Endothelial cell of umbilical vein (primary cell): ENCODE data around the gene KCTD2. TPM values are rescaled to one million over a fixed set of nuclear protein-coding genes. Genes with fewer than 3 reads are reported as not detected.

Experiments used
- BruUV-seq: library from RNA; stranded (reverse); fragments of 400-500 nt; replicated peaks from 2 replicates; lab custom pipeline; 2021; lab: Mats Ljungman, UMichigan
- CTCF ChIA-PET: fragments of 300-600, 350-600 bp; sonication (Branson Sonifier 250); formaldehyde crosslinking; loops from one replicate; lab custom pipeline; 2021; ENCODE audit warnings: antibody characterized with exemption, inconsistent platforms; lab: Charles Lee
- POLR2A ChIA-PET: fragments of 300-600, 350-600 bp; sonication (Branson Sonifier 250); formaldehyde crosslinking; loops from one replicate; lab custom pipeline; 2021; ENCODE audit warnings: antibody characterized with exemption, inconsistent platforms; lab: Charles Lee
- DNase-seq: peaks from one replicate; pipeline ENCODE4 v3.0.0-alpha.2; 2011; ENCODE audit warnings: low read depth, low spot score
- FAIRE-seq: peaks from 2 replicates; lab custom pipeline; 2011; peaks lifted over from hg19 to GRCh38; lab: Jason Lieb, UNC
- H2AFZ ChIP-seq: 2 replicates; pipeline ENCODE4 v1.6.0; 2012; ENCODE audit warnings: low read depth, low read length, control low read depth, inconsistent platforms
- H3K27ac ChIP-seq: 2 replicates; pipeline ENCODE4 v1.5.1; 2011; ENCODE audit warnings: low read depth, mild to moderate bottlenecking, control low read depth, low read length, moderate library complexity; ENCODE audit not compliant: insufficient read depth
- H3K27me3 ChIP-seq, 2 experiments: 2 replicates each; pipeline versions ENCODE4 v1.6.0 to v1.6.1; 2011; ENCODE audit warnings: low read length in 2 of 2, mixed read lengths in 1 of 2; ENCODE audit not compliant: control insufficient read depth in 2 of 2, insufficient read depth in 2 of 2
- H3K36me3 ChIP-seq, 2 experiments: 2 replicates in 1 of 2; 3 replicates in 1 of 2; pipeline ENCODE4 v1.5.1; 2011; ENCODE audit warnings: low read length in 2 of 2, mild to moderate bottlenecking in 1 of 2, moderate library complexity in 1 of 2; ENCODE audit not compliant: control insufficient read depth in 2 of 2, insufficient read depth in 2 of 2; ENCODE audit errors: extremely low read depth in 1 of 2
- H3K4me1 ChIP-seq: 3 replicates; pipeline ENCODE4 v1.5.1; 2011; ENCODE audit warnings: mild to moderate bottlenecking, low read length; ENCODE audit not compliant: control insufficient read depth, insufficient read depth; ENCODE audit errors: extremely low read depth
- H3K4me2 ChIP-seq: 2 replicates; pipeline ENCODE4 v1.6.1; 2011; ENCODE audit warnings: low read length, control low read depth, mixed read lengths; ENCODE audit not compliant: insufficient read depth
- H3K4me3 ChIP-seq, 3 experiments: fragments of 200-600 bp in 1 of 3; sonication (generic), shearing (Covaris generic) in 1 of 3; replicated peaks in 1 of 3; 2 replicates each; pipeline ENCODE4 v1.5.1; 2011 to 2016; ENCODE audit warnings: control low read depth in 3 of 3, low read length in 3 of 3, mild to moderate bottlenecking in 2 of 3, inconsistent platforms in 1 of 3, low read depth in 1 of 3, moderate library complexity in 1 of 3; ENCODE audit not compliant: insufficient read depth in 1 of 3
- H3K79me2 ChIP-seq: 2 replicates; pipeline ENCODE4 v1.6.0; 2012; ENCODE audit warnings: low read length, inconsistent platforms; ENCODE audit not compliant: control insufficient read depth, insufficient read depth
- H3K9ac ChIP-seq: replicated peaks from 2 replicates; pipeline ENCODE3; 2011; ENCODE audit warnings: low read length, control low read depth; ENCODE audit not compliant: insufficient read depth; ENCODE audit errors: extremely low read depth
- H3K9me1 ChIP-seq: replicated peaks from 3 replicates; pipeline ENCODE4 v1.6.0; 2011; ENCODE audit warnings: mild to moderate bottlenecking, low read length; ENCODE audit not compliant: control insufficient read depth, insufficient read depth; ENCODE audit errors: extremely low read depth
- H3K9me3 ChIP-seq: replicated peaks from 2 replicates; pipeline ENCODE4 v1.5.1; 2012; ENCODE audit warnings: low read length, inconsistent platforms; ENCODE audit not compliant: control insufficient read depth, insufficient read depth
- H4K20me1 ChIP-seq: replicated peaks from 2 replicates; pipeline ENCODE3; 2011; ENCODE audit warnings: mild to moderate bottlenecking, low read length; ENCODE audit not compliant: control insufficient read depth, insufficient read depth; ENCODE audit errors: extremely low read depth
- EZH2 ChIP-seq: IDR thresholded peaks from 2 replicates; pipeline ENCODE4 v1.6.1; 2012; ENCODE audit warnings: borderline replicate concordance, low read depth, mild to moderate bottlenecking, moderate library complexity, low read length, inconsistent platforms; ENCODE audit not compliant: severe bottlenecking
- FOS ChIP-seq: IDR thresholded peaks from 2 replicates; pipeline ENCODE4 v1.6.1; 2011; ENCODE audit warnings: mild to moderate bottlenecking, low read length, moderate library complexity, borderline replicate concordance; ENCODE audit not compliant: insufficient read depth
- GATA2 ChIP-seq: IDR thresholded peaks from 2 replicates; pipeline ENCODE4 v1.7.0; 2011; ENCODE audit warnings: low read depth, mild to moderate bottlenecking, moderate library complexity, mixed read lengths, low read length; ENCODE audit not compliant: insufficient read length, insufficient read depth
- JUN ChIP-seq: IDR thresholded peaks from 2 replicates; pipeline ENCODE4 v1.6.1; 2011; ENCODE audit warnings: borderline replicate concordance, low read depth; ENCODE audit not compliant: insufficient read length, insufficient read depth
- MYC ChIP-seq: IDR thresholded peaks from one replicate; pipeline ENCODE4 v1.6.1; 2011; ENCODE audit warnings: mild to moderate bottlenecking, low read depth, low read length
- POLR2A ChIP-seq: IDR thresholded peaks from 2 replicates; pipeline ENCODE4 v1.6.1; 2012; ENCODE audit warnings: low read depth, mild to moderate bottlenecking, control low read depth, low read length
- POLR2AphosphoS5 ChIP-seq: IDR thresholded peaks from 2 replicates; pipeline ENCODE4 v1.6.1; 2012; ENCODE audit warnings: low read depth, mild to moderate bottlenecking, control low read depth, low read length, moderate library complexity; ENCODE audit not compliant: insufficient read depth
- dilution Hi-C: fragments of 300-500 bp; cut with MboI; formaldehyde crosslinking; loops from one replicate; pipeline ENCODE4 v1.15.0; 2019; ENCODE audit warnings: low sequenced_read_pairs; ENCODE audit not compliant: extremely low pct_ligation_motif_present
- intact Hi-C: fragments of 100-400 bp; cut with micrococcal nuclease; formaldehyde crosslinking; loops from one replicate; pipeline ENCODE4 v1.10.0; 2022
- polyA plus RNA-seq, 4 experiments: library from polyadenylated mRNA; depleted of rRNA in 3 of 4; stranded (reverse) in 3 of 4; unstranded in 1 of 4; fragments of >200 nt; gene quantifications; 2 replicates each; pipeline versions ENCODE4 v1.2.1 to v1.2.3, GENCODE V29; 2011 to 2012; ENCODE audit warnings: missing spikeins in 1 of 4
- total RNA-seq: library from RNA; stranded (reverse); gene quantifications from 2 replicates; pipeline ENCODE4 v1.2.3, GENCODE V29; 2021
- TF ChIP-seq, protein P1 (sequence below): IDR thresholded peaks from 2 replicates; pipeline ENCODE4 v1.6.1; 2011; ENCODE audit not compliant: insufficient read depth, insufficient read length
- TF ChIP-seq, protein P2 (sequence below), 2 donors: IDR thresholded peaks; 1 replicate in 1 of 2; 2 replicates in 1 of 2; pipeline ENCODE4 v1.5.1; 2011; ENCODE audit warnings: low read length in 2 of 2, mild to moderate bottlenecking in 2 of 2, moderate library complexity in 2 of 2, control low read depth in 1 of 2, inconsistent platforms in 1 of 2, low read depth in 1 of 2; ENCODE audit not compliant: insufficient read depth in 1 of 2; ENCODE audit errors: extremely low read depth in 1 of 2

KCTD2 gene
- total and polyA plus RNA-seq, 2 donors (not counting 3 experiments of a cell fraction or from before 2014, with no cell fraction given): 23.2 to 24.8 TPM

DNA sequence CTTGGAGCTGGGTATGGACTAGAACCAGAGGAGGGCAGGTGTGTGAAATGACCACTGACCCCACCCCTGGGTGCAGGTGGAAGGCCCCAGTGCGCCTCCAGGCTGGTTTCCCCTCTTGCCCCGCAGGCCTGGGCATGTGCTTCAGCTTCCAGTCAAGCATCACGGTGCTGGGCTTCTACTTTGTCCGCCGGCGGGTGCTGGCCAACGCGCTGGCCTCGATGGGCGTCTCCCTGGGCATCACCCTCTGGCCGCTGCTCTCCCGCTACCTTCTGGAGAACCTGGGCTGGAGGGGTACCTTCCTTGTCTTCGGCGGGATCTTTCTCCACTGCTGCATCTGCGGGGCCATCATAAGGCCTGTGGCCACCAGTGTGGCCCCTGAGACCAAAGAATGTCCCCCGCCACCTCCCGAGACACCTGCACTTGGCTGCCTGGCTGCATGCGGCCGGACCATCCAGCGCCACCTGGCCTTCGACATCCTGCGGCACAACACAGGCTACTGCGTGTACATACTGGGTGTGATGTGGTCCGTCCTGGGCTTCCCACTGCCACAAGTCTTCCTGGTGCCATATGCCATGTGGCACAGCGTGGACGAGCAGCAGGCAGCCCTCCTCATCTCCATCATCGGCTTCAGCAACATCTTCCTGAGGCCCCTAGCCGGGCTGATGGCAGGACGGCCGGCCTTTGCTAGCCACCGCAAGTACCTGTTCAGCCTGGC lies 53.0 kb downstream of the KCTD2 start:
- Histone ChIP-seq H3K4me1 (peaks cover 5% of the 10 kb centered on the region), H2AFZ (no peak overlapping the region), H3K79me2 (no peaks in the 10 kb centered on the region), H3K9me3 (no peaks in the 10 kb centered on the region), H3K27me3 (no peaks in the 10 kb centered on the region), H3K4me2 (no peak overlapping the region), H3K27ac (no peak overlapping the region), H3K9ac (no peak overlapping the region), H3K4me3 (no peak overlapping the region), H3K36me3 (peaks cover 0 to 16% of the 10 kb centered on the region in 2 experiments), H4K20me1 (no peaks in the 10 kb centered on the region), H3K9me1 (no peaks in the 10 kb centered on the region)
- CTCF ChIA-PET: interaction anchor here (1.3 kb wide), 1 partner anchor 40 kb away, joined by 3 read pairs; no protein-coding TSS in a partner anchor
- POLR2A ChIA-PET: no interaction called here
- TF ChIP-seq JUN (no peak), GATA2 (no peak), EZH2 (no peak), POLR2A (no peak), POLR2AphosphoS5 (no peak), FOS (no peak), MYC (no peak)
- TF ChIP-seq, protein P1, sequence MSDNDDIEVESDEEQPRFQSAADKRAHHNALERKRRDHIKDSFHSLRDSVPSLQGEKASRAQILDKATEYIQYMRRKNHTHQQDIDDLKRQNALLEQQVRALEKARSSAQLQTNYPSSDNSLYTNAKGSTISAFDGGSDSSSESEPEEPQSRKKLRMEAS: no peak
- TF ChIP-seq, protein P2, sequence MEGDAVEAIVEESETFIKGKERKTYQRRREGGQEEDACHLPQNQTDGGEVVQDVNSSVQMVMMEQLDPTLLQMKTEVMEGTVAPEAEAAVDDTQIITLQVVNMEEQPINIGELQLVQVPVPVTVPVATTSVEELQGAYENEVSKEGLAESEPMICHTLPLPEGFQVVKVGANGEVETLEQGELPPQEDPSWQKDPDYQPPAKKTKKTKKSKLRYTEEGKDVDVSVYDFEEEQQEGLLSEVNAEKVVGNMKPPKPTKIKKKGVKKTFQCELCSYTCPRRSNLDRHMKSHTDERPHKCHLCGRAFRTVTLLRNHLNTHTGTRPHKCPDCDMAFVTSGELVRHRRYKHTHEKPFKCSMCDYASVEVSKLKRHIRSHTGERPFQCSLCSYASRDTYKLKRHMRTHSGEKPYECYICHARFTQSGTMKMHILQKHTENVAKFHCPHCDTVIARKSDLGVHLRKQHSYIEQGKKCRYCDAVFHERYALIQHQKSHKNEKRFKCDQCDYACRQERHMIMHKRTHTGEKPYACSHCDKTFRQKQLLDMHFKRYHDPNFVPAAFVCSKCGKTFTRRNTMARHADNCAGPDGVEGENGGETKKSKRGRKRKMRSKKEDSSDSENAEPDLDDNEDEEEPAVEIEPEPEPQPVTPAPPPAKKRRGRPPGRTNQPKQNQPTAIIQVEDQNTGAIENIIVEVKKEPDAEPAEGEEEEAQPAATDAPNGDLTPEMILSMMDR (IDR thresholded peaks at IDR 0.05; ENCODE audit: extremely low read depth in 1 of 2, insufficient read depth in 1 of 2, low read depth in 1 of 2, low read length in 2 of 2): no peak
- dilution Hi-C loops (no loop called here), intact Hi-C loops (no loop called here)
- no peak for DNase-seq
- no peak for FAIRE-seq
- no TSS peak for BruUV-seq
